Measurements from ENCODE around the gene CNTN4.

- TF ChIP-seq CTCF (IDR thresholded peaks at IDR 0.05; ENCODE audit: insufficient read depth, low read depth, low read length) (no peak), EZH2 (IDR thresholded peaks at IDR 0.05; ENCODE audit: insufficient read depth, low read length) (no peak)
Measured at GRCh38 chr3:2888592-2888991, 789.9 kb downstream of the CNTN4 start.
